Endothelial cell (in vitro differentiated cells): ENCODE measurements around the gene CD207. TPM values are rescaled to one million over a fixed set of nuclear protein-coding genes. Genes with fewer than 3 reads are reported as not detected.

ENCODE experiments used
- DNase-seq: peaks from one replicate; pipeline ENCODE4 v3.0.0; 2021; ENCODE audit warnings: low spot score
- H3K27ac Mint-ChIP-seq: one replicate; pipeline ENCODE4 v1.8.0; 2021; ENCODE audit warnings: mixed read lengths, inconsistent platforms; ENCODE audit not compliant: unreplicated experiment
- H3K27me3 Mint-ChIP-seq: one replicate; pipeline ENCODE4 v1.8.0; 2021; ENCODE audit warnings: mild to moderate bottlenecking, moderate library complexity, mixed read lengths, inconsistent platforms; ENCODE audit not compliant: unreplicated experiment
- H3K36me3 Mint-ChIP-seq: one replicate; pipeline ENCODE4 v1.8.0; 2021; ENCODE audit warnings: mild to moderate bottlenecking, low read depth, mixed read lengths, inconsistent platforms; ENCODE audit not compliant: unreplicated experiment
- H3K4me1 Mint-ChIP-seq: one replicate; pipeline ENCODE4 v1.8.0; 2021; ENCODE audit warnings: mild to moderate bottlenecking, mixed read lengths, inconsistent platforms; ENCODE audit not compliant: unreplicated experiment
- H3K4me3 Mint-ChIP-seq: one replicate; pipeline ENCODE4 v1.8.0; 2021; ENCODE audit warnings: mild to moderate bottlenecking, mixed read lengths, inconsistent platforms; ENCODE audit not compliant: unreplicated experiment
- H3K9me3 Mint-ChIP-seq: one replicate; pipeline ENCODE4 v1.8.0; 2021; ENCODE audit warnings: mixed read lengths, inconsistent platforms; ENCODE audit not compliant: unreplicated experiment
- CTCF ChIP-seq: fragments of 200-600 bp; sonication (generic); IDR thresholded peaks from one replicate; pipeline ENCODE4 v1.5.0; 2021; ENCODE audit warnings: antibody characterized with exemption; ENCODE audit not compliant: unreplicated experiment
- total RNA-seq: library from RNA; stranded (reverse); fragmentation: NEBNext Ultra II Directional; extraction: Animal tissue kit (Norgen Biotek cat#: 25700); gene quantifications from one replicate; pipeline ENCODE4 v1.2.1, GENCODE V29; 2021; ENCODE audit not compliant: unreplicated experiment

Gene CD207
- total RNA-seq, 1 donor from 2014 or later = 0.74 TPM

GRCh38 chr2:70823249-70823648 lies 12.4 kb downstream of the CD207 start:
- H3K4me3 Mint-ChIP-seq = no peak overlapping the region
- TF ChIP-seq CTCF = no peak
- H3K36me3 Mint-ChIP-seq = no peaks in the 10 kb centered on the region
- H3K27ac Mint-ChIP-seq = no peak overlapping the region
- no peak for DNase-seq
- H3K9me3 Mint-ChIP-seq = no peaks in the 10 kb centered on the region
- peaks cover 25% of the 10 kb centered on the region for H3K4me1 Mint-ChIP-seq
- peaks cover 5% of the 10 kb centered on the region for H3K27me3 Mint-ChIP-seq

- peaks cover 21% of the 10 kb centered on the region for H3K4me1 Mint-ChIP-seq
- H3K27ac Mint-ChIP-seq = no peak overlapping the region
- H3K27me3 Mint-ChIP-seq = peaks cover 5% of the 10 kb centered on the region
- no peaks in the 10 kb centered on the region for H3K9me3 Mint-ChIP-seq
- DNase-seq = no peak
- no peaks in the 10 kb centered on the region for H3K36me3 Mint-ChIP-seq
- H3K4me3 Mint-ChIP-seq = no peak overlapping the region
- TF ChIP-seq CTCF = no peak
Measured at GRCh38 chr2:70822843-70823242, 12.8 kb downstream of the CD207 start.

- Mint-ChIP-seq H3K9me3 (no peaks in the 10 kb centered on the region), H3K27me3 (peaks cover 4% of the 10 kb centered on the region), H3K36me3 (no peaks in the 10 kb centered on the region), H3K4me3 (no peak within 1 kb of the TSS), H3K27ac (no peak within 1 kb of the TSS), H3K4me1 (peaks cover 6% of the 10 kb centered on the region)
- no peak for TF ChIP-seq CTCF
- DNase-seq = no peak
Measured at GRCh38 chr2:70820499-70820898, 15.1 kb downstream of the CD207 start, which contains the start of gene CLEC4F. CLEC4F (minus strand) TSS chr2:70820599; CDS start chr2:70820523, 76 bp downstream.

- no peak for DNase-seq
- Mint-ChIP-seq H3K4me3 (no peak overlapping the region), H3K27ac (no peak overlapping the region), H3K4me1 (no peaks in the 10 kb centered on the region), H3K36me3 (peaks cover 3% of the 10 kb centered on the region), H3K27me3 (peaks cover 6% of the 10 kb centered on the region), H3K9me3 (no peaks in the 10 kb centered on the region)
- no peak for TF ChIP-seq CTCF
Measured at GRCh38 chr2:70817284-70817954, 18.2 kb downstream of the CD207 start.

GRCh38 chr2:70816726-70817125 lies 18.9 kb downstream of the CD207 start:
- Mint-ChIP-seq H3K4me3 (no peak overlapping the region), H3K36me3 (peaks cover 3% of the 10 kb centered on the region), H3K4me1 (no peaks in the 10 kb centered on the region), H3K9me3 (no peaks in the 10 kb centered on the region), H3K27me3 (peaks cover 6% of the 10 kb centered on the region), H3K27ac (no peak overlapping the region)
- no peak for TF ChIP-seq CTCF
- DNase-seq = no peak
